ENCODE data around the gene ELF3. TPM values are rescaled to one million over a fixed set of nuclear protein-coding genes. Genes with fewer than 3 reads are reported as not detected.

ELF3 gene
- total and polyA plus RNA-seq, 4 donors = 10.1 to 38.7 (median 25.6) TPM

DNA sequence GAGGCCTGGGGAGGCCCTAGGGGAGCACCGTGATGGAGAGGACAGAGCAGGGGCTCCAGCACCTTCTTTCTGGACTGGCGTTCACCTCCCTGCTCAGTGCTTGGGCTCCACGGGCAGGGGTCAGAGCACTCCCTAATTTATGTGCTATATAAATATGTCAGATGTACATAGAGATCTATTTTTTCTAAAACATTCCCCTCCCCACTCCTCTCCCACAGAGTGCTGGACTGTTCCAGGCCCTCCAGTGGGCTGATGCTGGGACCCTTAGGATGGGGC lies 5.2 kb downstream of the ELF3 start (continued):
- TF ChIP-seq, protein P1, sequence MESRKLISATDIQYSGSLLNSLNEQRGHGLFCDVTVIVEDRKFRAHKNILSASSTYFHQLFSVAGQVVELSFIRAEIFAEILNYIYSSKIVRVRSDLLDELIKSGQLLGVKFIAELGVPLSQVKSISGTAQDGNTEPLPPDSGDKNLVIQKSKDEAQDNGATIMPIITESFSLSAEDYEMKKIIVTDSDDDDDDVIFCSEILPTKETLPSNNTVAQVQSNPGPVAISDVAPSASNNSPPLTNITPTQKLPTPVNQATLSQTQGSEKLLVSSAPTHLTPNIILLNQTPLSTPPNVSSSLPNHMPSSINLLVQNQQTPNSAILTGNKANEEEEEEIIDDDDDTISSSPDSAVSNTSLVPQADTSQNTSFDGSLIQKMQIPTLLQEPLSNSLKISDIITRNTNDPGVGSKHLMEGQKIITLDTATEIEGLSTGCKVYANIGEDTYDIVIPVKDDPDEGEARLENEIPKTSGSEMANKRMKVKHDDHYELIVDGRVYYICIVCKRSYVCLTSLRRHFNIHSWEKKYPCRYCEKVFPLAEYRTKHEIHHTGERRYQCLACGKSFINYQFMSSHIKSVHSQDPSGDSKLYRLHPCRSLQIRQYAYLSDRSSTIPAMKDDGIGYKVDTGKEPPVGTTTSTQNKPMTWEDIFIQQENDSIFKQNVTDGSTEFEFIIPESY (IDR thresholded peaks at IDR 0.05) = no peak

DNA sequence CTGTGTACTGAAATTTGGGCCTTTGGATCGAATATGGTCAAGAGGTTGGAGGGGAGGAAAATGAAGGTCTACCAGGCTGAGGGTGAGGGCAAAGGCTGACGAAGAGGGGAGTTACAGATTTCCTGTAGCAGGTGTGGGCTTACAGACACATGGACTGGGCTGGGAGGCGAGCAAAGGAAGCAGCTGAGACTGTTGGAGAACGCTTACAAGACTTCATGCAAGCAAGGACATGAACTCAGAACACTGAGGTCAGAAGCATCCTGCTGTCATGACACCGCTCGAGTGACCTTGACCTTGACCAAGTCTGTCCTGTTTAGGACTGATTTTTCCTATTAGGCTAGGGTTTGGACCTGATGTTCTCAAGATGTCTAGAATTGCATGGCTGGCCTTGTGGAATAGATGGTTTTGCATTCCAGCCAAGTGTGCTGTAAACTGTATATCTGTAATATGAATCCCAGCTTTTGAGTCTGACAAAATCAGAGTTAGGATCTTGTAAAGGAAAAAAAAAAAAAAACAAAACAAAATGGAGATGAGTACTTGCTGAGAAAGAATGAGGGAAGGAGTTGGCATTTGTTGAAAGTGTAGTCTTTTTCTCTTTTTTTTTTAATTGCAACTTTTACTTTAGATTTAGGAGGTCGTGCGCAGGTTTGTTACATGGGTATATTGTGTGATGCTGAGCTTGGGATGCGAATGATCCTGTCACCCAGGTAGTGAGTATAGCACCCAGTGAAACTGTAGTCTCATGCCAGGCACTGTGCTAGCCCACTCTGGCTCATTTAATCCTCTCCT lies 5.8 kb downstream of the ELF3 start:
- no peak for DNase-seq (ENCODE audit: low spot score)
- H3K4me1 ChIP-seq (ENCODE audit: control insufficient read depth in 4 of 4, insufficient read depth in 4 of 4, low read length in 3 of 4) = peaks cover 17 to 66% (median 54%) of the 10 kb centered on the region in 4 donors
- H3K9me3 ChIP-seq (ENCODE audit: control insufficient read depth in 4 of 4, low read length in 3 of 4) = no peaks in the 10 kb centered on the region
- TF ChIP-seq EGR1 (IDR thresholded peaks at IDR 0.05; ENCODE audit: low read depth in 2 of 2) = no peak
- peak in 1 of 2 donors; percentile 29 for TF ChIP-seq RXRA (IDR thresholded peaks at IDR 0.05)
- TF ChIP-seq HNF4A (conservative IDR thresholded peaks at IDR 0.05) = peak in 1 of 2 donors; percentile 12
- 70% methylated on average over 9 of the region's 9 CpGs for WGBS
- peaks cover 15 to 22% (median 21%) of the 10 kb centered on the region in 4 donors for H3K36me3 ChIP-seq (ENCODE audit: control insufficient read depth in 4 of 4, insufficient read depth in 3 of 4, low read depth in 1 of 4, low read length in 3 of 4)
- no peak overlapping the region for H3K4me3 ChIP-seq (ENCODE audit: low read depth in 1 of 3, low read length in 3 of 3)
- peak overlapping the region in 1 of 2 donors; percentile 4 for H3K27ac ChIP-seq (ENCODE audit: low read depth in 1 of 2, low read length in 2 of 2)
- H3K27me3 ChIP-seq (ENCODE audit: control insufficient read depth in 4 of 4, insufficient read depth in 4 of 4, low read length in 3 of 4) = no peaks in the 10 kb centered on the region
- H3K9ac ChIP-seq (ENCODE audit: low read depth in 1 of 2, low read length in 2 of 2) = no peak overlapping the region

DNA sequence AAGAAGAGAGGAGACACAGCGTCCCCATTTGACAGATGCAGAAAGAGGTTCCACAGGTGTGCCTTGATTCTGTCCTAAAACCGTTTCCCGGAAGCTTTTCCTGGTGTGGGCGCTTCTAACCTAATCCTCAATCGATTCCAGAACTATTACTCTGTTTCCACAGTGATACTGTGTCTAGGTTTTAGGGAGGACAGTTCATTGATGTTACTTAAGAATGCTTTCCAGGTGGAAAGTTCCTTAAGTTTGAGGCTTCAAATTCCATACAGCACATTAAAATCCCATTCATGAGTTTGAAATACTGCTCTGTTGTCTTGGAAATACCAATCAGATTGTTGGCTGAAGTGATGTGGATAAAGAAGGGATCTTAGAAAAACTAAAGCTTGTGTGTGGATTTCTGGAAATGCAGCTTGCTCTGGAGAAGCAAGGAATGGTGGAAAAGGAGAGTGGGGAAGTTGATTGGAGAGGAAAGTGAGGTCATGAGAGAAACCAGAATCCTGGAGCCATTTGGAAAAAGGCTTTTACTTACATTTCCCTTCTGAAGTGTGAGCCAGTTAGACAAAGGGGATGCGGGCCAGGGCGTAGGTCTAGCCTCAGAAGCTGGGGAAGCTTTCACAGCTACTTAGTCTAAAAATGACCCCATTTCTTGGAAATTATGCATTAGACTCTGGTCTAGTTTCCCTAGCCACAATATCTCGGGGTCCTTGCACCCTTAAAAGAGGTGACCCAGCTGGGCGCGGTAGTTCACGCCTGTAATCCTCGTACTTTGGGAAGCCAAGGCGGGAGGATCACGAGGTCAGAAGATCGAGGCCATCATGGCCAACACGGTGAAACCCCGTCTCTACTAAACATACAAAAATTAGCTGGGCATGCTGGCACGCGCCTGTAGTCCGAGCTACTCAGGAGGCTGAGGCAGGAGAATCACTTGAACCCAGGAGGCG lies 6.7 kb downstream of the ELF3 start:
- DNase-seq (ENCODE audit: low spot score) = no peak
- Histone ChIP-seq H3K36me3 (ENCODE audit: control insufficient read depth in 4 of 4, insufficient read depth in 3 of 4, low read depth in 1 of 4, low read length in 3 of 4) (peaks cover 14 to 22% (median 21%) of the 10 kb centered on the region in 4 donors), H3K27ac (ENCODE audit: low read depth in 1 of 2, low read length in 2 of 2) (peak overlapping the region; percentile 85 to 89), H3K9me3 (ENCODE audit: control insufficient read depth in 4 of 4, low read length in 3 of 4) (no peaks in the 10 kb centered on the region), H3K4me1 (ENCODE audit: control insufficient read depth in 4 of 4, insufficient read depth in 4 of 4, low read length in 3 of 4) (peaks cover 17 to 61% (median 51%) of the 10 kb centered on the region in 4 donors), H3K27me3 (ENCODE audit: control insufficient read depth in 4 of 4, insufficient read depth in 4 of 4, low read length in 3 of 4) (no peaks in the 10 kb centered on the region), H3K4me3 (ENCODE audit: low read depth in 1 of 3, low read length in 3 of 3) (no peak overlapping the region), H3K9ac (ENCODE audit: low read depth in 1 of 2, low read length in 2 of 2) (no peak overlapping the region)
- TF ChIP-seq RXRA (IDR thresholded peaks at IDR 0.05) = no peak
- no peak for TF ChIP-seq HNF4A (conservative IDR thresholded peaks at IDR 0.05)
- TF ChIP-seq, protein P2, sequence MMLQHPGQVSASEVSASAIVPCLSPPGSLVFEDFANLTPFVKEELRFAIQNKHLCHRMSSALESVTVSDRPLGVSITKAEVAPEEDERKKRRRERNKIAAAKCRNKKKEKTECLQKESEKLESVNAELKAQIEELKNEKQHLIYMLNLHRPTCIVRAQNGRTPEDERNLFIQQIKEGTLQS (IDR thresholded peaks at IDR 0.05) = no peak
- TF ChIP-seq TAF1 (conservative IDR thresholded peaks at IDR 0.05) = no peak
- TF ChIP-seq FOXA1 (IDR thresholded peaks at IDR 0.05) = no peak
- no peak for TF ChIP-seq SP1 (IDR thresholded peaks at IDR 0.05)
- WGBS = 75% methylated on average over 21 of the region's 21 CpGs

DNA sequence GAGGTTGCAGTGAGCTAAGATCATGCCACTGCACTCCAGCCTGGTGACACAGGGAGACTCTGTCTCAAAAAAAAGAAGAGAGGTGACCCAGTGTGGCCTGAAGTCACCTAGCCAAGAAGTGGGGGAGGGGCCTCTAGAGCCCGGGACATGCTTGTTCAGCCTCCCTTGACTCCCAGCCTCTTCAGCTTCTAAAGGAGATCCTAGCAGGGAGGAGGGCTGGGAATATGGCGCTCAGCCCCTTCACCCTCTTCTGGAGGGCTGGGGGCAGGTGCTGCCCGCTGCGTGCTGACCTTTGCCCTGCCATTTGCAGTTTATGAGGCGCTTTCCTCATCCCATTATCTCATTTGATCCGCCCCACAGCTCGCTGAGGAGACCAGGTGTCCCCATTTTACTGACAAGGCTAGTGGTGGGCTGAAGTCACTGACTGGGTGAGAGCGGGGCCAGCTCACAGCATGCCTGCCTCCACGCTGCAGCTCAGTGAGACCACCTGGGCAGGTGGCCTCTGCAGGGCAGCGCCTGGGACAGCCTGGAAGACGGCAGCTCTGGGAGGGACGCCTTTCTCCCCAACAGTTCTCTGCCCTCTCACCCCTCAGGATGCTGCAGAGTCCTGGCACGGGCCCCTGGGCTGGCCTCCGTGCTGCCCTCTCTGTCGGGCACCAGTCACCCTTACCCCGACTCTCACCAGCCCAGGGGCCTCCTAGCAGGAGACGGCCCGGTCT lies 7.5 kb downstream of the ELF3 start:
- peaks cover 15 to 57% (median 45%) of the 10 kb centered on the region in 4 donors for H3K4me1 ChIP-seq (ENCODE audit: control insufficient read depth in 4 of 4, insufficient read depth in 4 of 4, low read length in 3 of 4)
- H3K9ac ChIP-seq (ENCODE audit: low read depth in 1 of 2, low read length in 2 of 2) = peak overlapping the region in 1 of 2 donors; percentile 24

More for the DNA sequence above, 7.5 kb downstream of the ELF3 start:
- no peak for DNase-seq (ENCODE audit: low spot score)
- Histone ChIP-seq H3K27me3 (ENCODE audit: control insufficient read depth in 4 of 4, insufficient read depth in 4 of 4, low read length in 3 of 4) (no peaks in the 10 kb centered on the region), H3K36me3 (ENCODE audit: control insufficient read depth in 4 of 4, insufficient read depth in 3 of 4, low read depth in 1 of 4, low read length in 3 of 4) (peaks cover 9 to 22% (median 20%) of the 10 kb centered on the region in 4 donors), H3K27ac (ENCODE audit: low read depth in 1 of 2, low read length in 2 of 2) (peak overlapping the region; percentile 85 to 89), H3K4me3 (ENCODE audit: low read depth in 1 of 3, low read length in 3 of 3) (peak overlapping the region in 1 of 3 donors; percentile 36), H3K9me3 (ENCODE audit: control insufficient read depth in 4 of 4, low read length in 3 of 4) (no peaks in the 10 kb centered on the region)
- WGBS = 30% methylated on average over 18 of the region's 18 CpGs
- no peak for TF ChIP-seq RAD21 (IDR thresholded peaks at IDR 0.05)
- peak; percentile 61 to 67 for TF ChIP-seq HNF4A (conservative IDR thresholded peaks at IDR 0.05)
- TF ChIP-seq, protein P3, sequence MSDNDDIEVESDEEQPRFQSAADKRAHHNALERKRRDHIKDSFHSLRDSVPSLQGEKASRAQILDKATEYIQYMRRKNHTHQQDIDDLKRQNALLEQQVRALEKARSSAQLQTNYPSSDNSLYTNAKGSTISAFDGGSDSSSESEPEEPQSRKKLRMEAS (IDR thresholded peaks at IDR 0.05) = peak; percentile 27
- TF ChIP-seq, protein P1 (IDR thresholded peaks at IDR 0.05) = no peak
- peak; percentile 48 to 59 for TF ChIP-seq RXRA (IDR thresholded peaks at IDR 0.05)
- TF ChIP-seq YY1 (IDR thresholded peaks at IDR 0.05) = peak; percentile 39
- TF ChIP-seq HNF4G (IDR thresholded peaks at IDR 0.05) = no peak
- peak in 1 of 2 donors; percentile 19 for TF ChIP-seq JUND (IDR thresholded peaks at IDR 0.05)
- TF ChIP-seq SP1 (IDR thresholded peaks at IDR 0.05) = peak; percentile 33

Measured in liver (tissue), 9 donors.